Stromal cell of bone marrow (primary cell): ENCODE results near the gene MYO10.
"Not testable (repeated sequence)": the region's sequence is repeated elsewhere in the genome, so short reads cannot be mapped to it uniquely, and the experiment has no call there.

ENCODE experiments used
- DNase-seq: peaks from one replicate; pipeline ENCODE4 v3.0.0-alpha.2; 2012; ENCODE audit warnings: low read depth

The MYO10 gene

DNA sequence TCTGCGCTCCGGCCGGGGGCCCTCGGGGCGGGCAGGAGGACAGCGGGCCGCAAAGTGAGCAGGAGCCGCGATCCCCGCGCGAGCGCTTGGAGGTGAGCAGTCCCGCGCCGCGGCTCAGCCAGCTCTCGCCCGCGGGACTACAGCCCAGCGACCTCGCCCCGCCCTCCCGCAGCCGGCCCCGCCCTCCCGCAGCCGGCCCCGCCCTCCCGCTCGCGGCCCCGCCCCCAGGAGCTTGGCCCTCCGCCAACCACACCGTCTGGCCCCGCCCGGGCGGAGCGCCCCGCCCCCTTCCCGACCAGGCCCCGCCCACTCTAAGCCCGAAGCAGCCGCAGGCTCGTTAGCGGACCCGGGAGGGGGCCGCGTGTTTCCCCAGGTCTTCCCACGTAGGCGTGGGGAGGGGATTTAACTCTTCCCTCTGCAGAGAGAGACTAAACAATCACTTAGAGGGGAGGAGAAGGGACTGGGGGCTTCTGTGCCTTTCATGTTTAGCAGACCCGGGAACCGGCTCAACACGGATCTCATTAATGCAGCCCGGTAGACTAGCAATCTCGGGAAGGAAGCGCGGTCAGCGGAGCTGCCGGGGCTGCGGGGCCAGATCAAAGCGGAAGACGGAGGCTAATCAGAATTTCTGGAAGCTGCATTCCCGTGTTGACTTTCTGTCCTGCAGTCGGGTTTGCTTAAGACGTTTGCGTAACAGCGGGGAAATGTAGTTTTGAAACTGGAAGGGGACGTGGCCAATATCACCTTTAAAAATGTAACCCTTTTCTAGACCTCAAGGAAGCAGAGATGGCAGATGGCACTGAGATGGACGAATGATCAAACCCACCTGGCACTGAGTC lies at the start of gene MYO10:
Gene MYO10, minus strand, starts transcription at position 139 of the 839 bp plus-strand sequence. CDS start 480 bp downstream, outside the sequence.
- peak; percentile 28 for DNase-seq

DNA sequence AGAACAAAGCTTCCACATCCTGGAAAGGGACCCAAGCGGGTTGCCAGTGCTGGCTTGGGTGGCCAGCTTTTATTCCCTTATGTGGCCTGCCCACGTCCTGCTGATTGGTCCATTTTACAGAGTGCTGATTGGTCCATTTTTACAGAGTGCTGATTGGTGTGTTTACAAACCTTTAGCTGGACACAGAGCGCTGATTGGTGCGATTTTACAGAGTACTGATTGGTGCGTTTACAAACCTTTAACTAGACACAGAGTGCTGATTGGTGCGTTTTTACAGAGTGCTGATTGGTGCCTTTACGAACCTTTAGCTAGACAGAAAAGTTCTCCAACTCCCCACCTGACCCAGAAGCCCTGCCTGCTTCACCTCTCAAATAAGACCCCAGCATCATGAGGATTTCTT lies 49.2 kb upstream of the MYO10 start:
- DNase-seq, result not testable (repeated sequence)

DNA sequence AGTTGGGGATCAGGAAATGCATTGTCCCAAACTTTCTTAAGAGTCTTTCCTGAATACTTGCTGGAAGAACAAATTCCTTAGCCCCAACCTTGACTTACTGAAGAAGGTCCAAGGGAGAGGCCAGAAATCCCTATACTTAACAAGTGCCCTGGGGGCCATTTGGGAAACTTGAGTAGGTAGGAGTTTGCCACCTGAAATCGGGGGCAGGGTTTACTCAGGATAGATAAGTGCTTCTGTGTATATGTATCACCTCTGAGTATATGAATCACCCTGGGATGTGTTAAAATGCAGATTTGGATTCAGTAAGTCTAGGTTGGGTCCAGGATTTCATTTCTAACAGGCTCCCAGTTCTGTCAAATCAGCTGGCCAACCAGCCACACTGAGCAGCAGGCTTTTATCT lies 47.9 kb upstream of the MYO10 start:
- DNase-seq, result no peak

GRCh38 chr5:16983022-16983639 lies 47.0 kb upstream of the MYO10 start:
- DNase-seq, result no peak

- no peak for DNase-seq
Observed at GRCh38 chr5:16981700-16982099, 45.6 kb upstream of the MYO10 start.

GRCh38 chr5:16980983-16981382 lies 44.9 kb upstream of the MYO10 start:
- no peak for DNase-seq

- DNase-seq, result no peak
Observed at GRCh38 chr5:16978296-16978695, 42.2 kb upstream of the MYO10 start.

DNA sequence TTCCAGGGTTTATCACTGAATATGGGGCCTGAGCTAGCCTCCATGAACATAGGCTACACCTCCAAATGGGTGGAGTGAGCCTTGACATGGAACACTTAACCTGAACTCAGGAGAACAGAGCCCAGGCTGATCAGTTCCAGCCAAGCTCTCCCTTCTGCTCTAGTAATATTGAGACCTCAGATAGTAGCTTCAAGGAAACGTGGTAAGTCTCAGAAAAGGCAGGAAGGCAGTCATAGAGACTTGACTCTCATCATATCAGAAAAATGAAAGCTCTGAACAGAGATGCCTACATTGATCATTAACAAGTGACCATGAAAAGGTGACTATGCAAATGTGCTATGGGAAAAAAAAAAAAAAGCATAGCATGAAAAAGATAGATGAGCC lies 40.5 kb upstream of the MYO10 start:
- no peak for DNase-seq

GRCh38 chr5:16975950-16976624 lies 40.0 kb upstream of the MYO10 start:
- no peak for DNase-seq

- DNase-seq, result no peak
Observed at GRCh38 chr5:16974981-16975380, 38.9 kb upstream of the MYO10 start.

DNA sequence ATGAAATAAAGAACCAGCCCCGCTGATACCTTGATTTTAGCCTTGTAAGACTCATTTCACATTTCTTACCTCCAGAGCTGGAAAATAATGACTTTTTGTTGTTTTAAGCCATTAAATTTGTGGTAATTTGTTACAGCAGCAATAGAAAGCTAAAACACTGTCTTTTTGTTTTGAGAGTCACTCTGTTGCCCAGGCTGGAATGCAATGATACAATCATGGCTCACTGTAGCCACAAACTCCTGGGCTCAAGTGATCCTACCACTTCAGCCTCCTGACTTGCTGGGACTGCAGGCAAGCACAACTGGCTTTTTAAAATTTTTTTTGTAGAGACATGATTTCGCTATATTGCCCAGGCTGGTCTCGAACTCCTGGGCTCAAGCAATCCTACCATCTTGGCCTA lies 34.7 kb upstream of the MYO10 start:
- no peak for DNase-seq

- DNase-seq, result no peak
Observed at GRCh38 chr5:16970260-16970659, 34.2 kb upstream of the MYO10 start.

- DNase-seq, result no peak
Observed at GRCh38 chr5:16965581-16965980, 29.5 kb upstream of the MYO10 start.

- no peak for DNase-seq
Observed at GRCh38 chr5:16963821-16964220, 27.7 kb upstream of the MYO10 start.

- no peak for DNase-seq
Observed at GRCh38 chr5:16961131-16961530, 25.0 kb upstream of the MYO10 start.

- DNase-seq, result peak; percentile 89
Observed at GRCh38 chr5:16957304-16958196, 21.5 kb upstream of the MYO10 start.

- no peak for DNase-seq
Observed at GRCh38 chr5:16953729-16954128, 17.6 kb upstream of the MYO10 start.

GRCh38 chr5:16952968-16953671 lies 17.0 kb upstream of the MYO10 start:
- no peak for DNase-seq

DNA sequence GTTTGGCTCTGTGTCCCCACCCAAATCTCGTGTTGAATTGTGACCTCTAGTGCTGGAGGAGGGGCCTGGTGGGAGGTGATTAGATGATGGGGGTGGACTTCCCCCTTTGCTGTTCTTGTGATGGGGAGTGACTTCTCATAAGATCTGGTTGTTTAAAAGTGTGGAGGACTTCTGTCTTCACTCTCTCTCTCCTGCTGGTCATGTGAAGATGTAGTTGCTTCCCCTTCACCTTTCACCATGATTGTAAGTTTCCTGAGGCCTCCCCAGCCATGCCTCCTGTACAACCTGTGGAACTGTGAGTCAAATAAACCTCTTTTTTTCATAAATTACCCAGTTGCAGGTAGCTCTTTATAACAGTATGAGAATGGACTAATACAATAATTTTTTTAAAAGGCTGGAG lies 10.6 kb upstream of the MYO10 start:
- DNase-seq, result no peak

GRCh38 chr5:16944816-16945562 lies 8.9 kb upstream of the MYO10 start:
- DNase-seq, result no peak
